Fibroblast of villous mesenchyme (primary cell): ENCODE measurements around the gene KIF9. TPM values are rescaled to one million over a fixed set of nuclear protein-coding genes. Genes with fewer than 3 reads are reported as not detected.

ENCODE experiments used
- small RNA-seq: library from RNA; depleted of rRNA; stranded (forward); fragments of <200 nt; gene quantifications from one replicate; pipeline ENCODE3, GENCODE V24; 2012
- total RNA-seq: library from RNA; depleted of rRNA; stranded (reverse); fragments of >200 nt; gene quantifications from 2 replicates; pipeline ENCODE4 v1.2.3, GENCODE V29; 2012

The KIF9 gene
- total RNA-seq, 1 donor = 2.2 TPM

Small RNAs within 50 kb of the gene (small RNA-seq; reads per million reads assigned to genes)
- gene SNORD13P3 = 3.8 reads per million, percentile 75 among the genes with 10 or more reads in this experiment

Other genes starting within 250 kb of the KIF9 start
- gene SETD2, start 118.7 kb downstream of the KIF9 start, total RNA-seq = 40.3 and 45.3 TPM in 2 replicates
- gene KLHL18, start 145 bp upstream of the KIF9 start, total RNA-seq = 20.3 and 22.9 TPM in 2 replicates
- gene PTPN23, start 98.2 kb upstream of the KIF9 start, total RNA-seq = 20.7 and 25.4 TPM in 2 replicates
- gene SCAP, start 193.1 kb upstream of the KIF9 start, total RNA-seq = 50.3 and 66.5 TPM in 2 replicates
- gene ELP6, start 230.9 kb upstream of the KIF9 start, total RNA-seq = 30.6 and 39.3 TPM in 2 replicates